ENCODE data around the gene RLN3.

DNA sequence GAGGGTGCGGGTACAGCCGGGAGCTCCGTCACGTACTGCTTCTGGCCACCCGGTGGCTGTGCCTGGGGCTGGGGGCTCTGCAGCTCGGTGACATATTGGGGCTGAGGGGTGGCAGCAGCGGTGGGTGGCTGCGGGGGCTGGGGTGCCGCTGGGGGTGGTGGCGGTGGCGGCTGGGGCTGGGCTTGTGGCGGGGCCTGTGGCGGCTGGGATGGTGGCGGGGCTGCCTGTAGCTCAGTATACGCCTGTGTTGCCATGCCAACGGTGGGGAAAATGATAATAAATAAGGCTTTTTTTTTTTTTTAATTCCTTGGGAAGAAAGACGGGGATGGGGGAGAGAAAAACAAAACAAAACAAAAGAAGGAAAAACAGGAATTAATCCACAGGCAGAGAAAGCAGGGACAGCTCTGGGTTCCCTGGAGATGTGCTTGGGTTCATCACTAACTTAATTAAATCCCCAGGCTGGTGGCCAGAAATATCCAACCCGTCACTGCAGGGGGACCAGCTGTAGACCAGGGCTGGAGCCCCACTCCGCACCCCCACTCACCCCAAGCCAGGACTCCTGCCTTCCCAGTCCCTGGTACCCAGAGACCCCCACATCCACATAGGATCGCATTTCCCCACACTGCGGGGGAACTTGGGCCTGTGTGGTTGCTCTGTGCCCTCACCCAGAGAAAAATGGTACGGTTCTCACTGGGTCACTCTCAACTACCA is 34.2 kb upstream of the RLN3 start:
- TF ChIP-seq CTCF (IDR thresholded peaks at IDR 0.05) (no peak), POLR2A (IDR thresholded peaks at IDR 0.05) (no peak)
